SU-DHL-6 (cell line): Measurements from ENCODE around the gene GAPDH.

Experiments
- H2AFZ ChIP-seq: fragments of 200-600 bp; sonication (generic); 2 replicates; pipeline ENCODE4 v1.6.1; 2014; ENCODE audit warnings: low read depth, mild to moderate bottlenecking, moderate library complexity, mixed read lengths, antibody characterized with exemption, low read length; ENCODE audit not compliant: severe bottlenecking
- H3F3A ChIP-seq: fragments of 200-600 bp; shearing (Covaris generic); 2 replicates; pipeline ENCODE4 v1.6.0; 2016; ENCODE audit warnings: antibody characterized with exemption, mild to moderate bottlenecking; ENCODE audit not compliant: insufficient read depth
- H3K27ac ChIP-seq: fragments of 200-600 bp; sonication (generic); 2 replicates; pipeline ENCODE4 v1.5.1; 2016; ENCODE audit warnings: low read depth, mild to moderate bottlenecking, low read length, moderate library complexity, mixed read lengths
- H3K27me3 ChIP-seq: fragments of 200-600 bp; sonication (generic), shearing (Covaris generic); 2 replicates; pipeline ENCODE4 v1.6.0; 2014; ENCODE audit warnings: mild to moderate bottlenecking, low read length
- H3K36me3 ChIP-seq: fragments of 200-600 bp; sonication (generic); 2 replicates; pipeline ENCODE4 v1.6.1; 2014; ENCODE audit warnings: mild to moderate bottlenecking, low read length, mixed read lengths
- H3K4me2 ChIP-seq: fragments of 300-600, 200-600 bp; shearing (Covaris generic), sonication (generic); 2 replicates; pipeline ENCODE4 v1.6.0; 2014; ENCODE audit warnings: low read length, low read depth, mild to moderate bottlenecking; ENCODE audit not compliant: poor library complexity, severe bottlenecking
- H3K4me3 ChIP-seq: fragments of 200-600 bp; sonication (generic); 2 replicates; pipeline ENCODE4 v1.5.1; 2014; ENCODE audit warnings: antibody characterized with exemption, low read length, mild to moderate bottlenecking, mixed read lengths; ENCODE audit not compliant: insufficient read depth, poor library complexity, severe bottlenecking
- H3K79me2 ChIP-seq: fragments of 200-600 bp; sonication (generic); 2 replicates; pipeline ENCODE4 v1.6.1; 2014; ENCODE audit warnings: mild to moderate bottlenecking, low read length, moderate library complexity; ENCODE audit not compliant: insufficient read depth
- H3K9ac ChIP-seq: fragments of 200-600 bp; sonication (generic); 2 replicates; pipeline ENCODE4 v1.7.0; 2014; ENCODE audit warnings: mild to moderate bottlenecking, low read length
- H3K9me2 ChIP-seq: fragments of 200-600 bp; sonication (generic); replicated peaks from 2 replicates; pipeline ENCODE4 v1.6.1; 2014; ENCODE audit warnings: low read length; ENCODE audit not compliant: insufficient read depth
- H3K9me3 ChIP-seq: fragments of 200-600 bp; sonication (generic); 2 replicates; pipeline ENCODE4 v1.6.1; 2014; ENCODE audit warnings: low read length, mixed read lengths; ENCODE audit not compliant: insufficient read depth
- H4K20me1 ChIP-seq: fragments of 200-600 bp; sonication (generic); 2 replicates; pipeline ENCODE4 v1.6.1; 2014; ENCODE audit warnings: low read depth, mild to moderate bottlenecking, antibody characterized with exemption, low read length, moderate library complexity, mixed read lengths
- EZH2phosphoT487 ChIP-seq: fragments of 200-600 bp; sonication (generic), shearing (Covaris generic); conservative IDR thresholded peaks from 2 replicates; pipeline ENCODE4 v1.6.1; 2018; ENCODE audit warnings: mild to moderate bottlenecking, antibody characterized with exemption, low read length, moderate library complexity, mixed read lengths
- TF ChIP-seq, protein P1 (sequence below): fragments of 200-600 bp; sonication (generic); IDR thresholded peaks from one replicate; pipeline ENCODE4 v1.5.1; 2017; ENCODE audit warnings: antibody characterized with exemption, mild to moderate bottlenecking, low read length, moderate library complexity; ENCODE audit not compliant: insufficient read depth, poor library complexity, severe bottlenecking

GAPDH gene

DNA sequence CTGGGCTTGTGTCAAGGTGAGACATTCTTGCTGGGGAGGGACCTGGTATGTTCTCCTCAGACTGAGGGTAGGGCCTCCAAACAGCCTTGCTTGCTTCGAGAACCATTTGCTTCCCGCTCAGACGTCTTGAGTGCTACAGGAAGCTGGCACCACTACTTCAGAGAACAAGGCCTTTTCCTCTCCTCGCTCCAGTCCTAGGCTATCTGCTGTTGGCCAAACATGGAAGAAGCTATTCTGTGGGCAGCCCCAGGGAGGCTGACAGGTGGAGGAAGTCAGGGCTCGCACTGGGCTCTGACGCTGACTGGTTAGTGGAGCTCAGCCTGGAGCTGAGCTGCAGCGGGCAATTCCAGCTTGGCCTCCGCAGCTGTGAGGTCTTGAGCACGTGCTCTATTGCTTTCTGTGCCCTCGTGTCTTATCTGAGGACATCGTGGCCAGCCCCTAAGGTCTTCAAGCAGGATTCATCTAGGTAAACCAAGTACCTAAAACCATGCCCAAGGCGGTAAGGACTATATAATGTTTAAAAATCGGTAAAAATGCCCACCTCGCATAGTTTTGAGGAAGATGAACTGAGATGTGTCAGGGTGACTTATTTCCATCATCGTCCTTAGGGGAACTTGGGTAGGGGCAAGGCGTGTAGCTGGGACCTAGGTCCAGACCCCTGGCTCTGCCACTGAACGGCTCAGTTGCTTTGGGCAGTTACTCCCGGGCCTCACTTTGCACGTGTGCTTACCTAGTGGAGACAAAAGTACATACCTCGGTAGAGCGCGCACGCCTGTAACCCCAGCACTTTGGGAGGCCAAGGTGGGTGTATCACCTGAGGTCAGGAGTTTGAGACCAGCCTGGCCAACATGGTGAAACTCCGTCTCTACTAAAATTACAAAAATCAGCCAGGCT lies 4.3 kb downstream of the GAPDH start:
- H3F3A ChIP-seq = peaks cover 63% of the 10 kb centered on the region
- H3K27me3 ChIP-seq = no peaks in the 10 kb centered on the region
- H3K9ac ChIP-seq = no peak overlapping the region
- peak overlapping the region; percentile 93 for H3K27ac ChIP-seq
- H3K79me2 ChIP-seq = peaks cover 24% of the 10 kb centered on the region
- TF ChIP-seq, protein P1, sequence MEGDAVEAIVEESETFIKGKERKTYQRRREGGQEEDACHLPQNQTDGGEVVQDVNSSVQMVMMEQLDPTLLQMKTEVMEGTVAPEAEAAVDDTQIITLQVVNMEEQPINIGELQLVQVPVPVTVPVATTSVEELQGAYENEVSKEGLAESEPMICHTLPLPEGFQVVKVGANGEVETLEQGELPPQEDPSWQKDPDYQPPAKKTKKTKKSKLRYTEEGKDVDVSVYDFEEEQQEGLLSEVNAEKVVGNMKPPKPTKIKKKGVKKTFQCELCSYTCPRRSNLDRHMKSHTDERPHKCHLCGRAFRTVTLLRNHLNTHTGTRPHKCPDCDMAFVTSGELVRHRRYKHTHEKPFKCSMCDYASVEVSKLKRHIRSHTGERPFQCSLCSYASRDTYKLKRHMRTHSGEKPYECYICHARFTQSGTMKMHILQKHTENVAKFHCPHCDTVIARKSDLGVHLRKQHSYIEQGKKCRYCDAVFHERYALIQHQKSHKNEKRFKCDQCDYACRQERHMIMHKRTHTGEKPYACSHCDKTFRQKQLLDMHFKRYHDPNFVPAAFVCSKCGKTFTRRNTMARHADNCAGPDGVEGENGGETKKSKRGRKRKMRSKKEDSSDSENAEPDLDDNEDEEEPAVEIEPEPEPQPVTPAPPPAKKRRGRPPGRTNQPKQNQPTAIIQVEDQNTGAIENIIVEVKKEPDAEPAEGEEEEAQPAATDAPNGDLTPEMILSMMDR = no peak
- H3K9me2 ChIP-seq = no peaks in the 10 kb centered on the region
- no peak overlapping the region for H2AFZ ChIP-seq
- H3K4me3 ChIP-seq = no peak overlapping the region
- peaks cover 28% of the 10 kb centered on the region for H3K36me3 ChIP-seq
- H4K20me1 ChIP-seq = peaks cover 9% of the 10 kb centered on the region
- peak overlapping the region; percentile 14 for H3K4me2 ChIP-seq
- H3K9me3 ChIP-seq = no peaks in the 10 kb centered on the region

GRCh38 chr12:6539314-6539682 lies 5.0 kb downstream of the GAPDH start:
- Histone ChIP-seq H2AFZ (no peak overlapping the region), H3K9me2 (no peaks in the 10 kb centered on the region), H3K9me3 (no peaks in the 10 kb centered on the region), H3K79me2 (peaks cover 24% of the 10 kb centered on the region), H3F3A (peaks cover 63% of the 10 kb centered on the region), H3K27me3 (no peaks in the 10 kb centered on the region), H4K20me1 (peaks cover 9% of the 10 kb centered on the region), H3K36me3 (peaks cover 28% of the 10 kb centered on the region), H3K27ac (peak overlapping the region; percentile 93; the same call in 1 of the 2 replicates), H3K4me2 (no peak overlapping the region), H3K9ac (no peak overlapping the region), H3K4me3 (no peak overlapping the region)
- no peak for TF ChIP-seq EZH2phosphoT487
- TF ChIP-seq, protein P1 = no peak

GRCh38 chr12:6539707-6540134 lies 5.4 kb downstream of the GAPDH start:
- Histone ChIP-seq H3K9me2 (no peaks in the 10 kb centered on the region), H3K4me3 (no peak overlapping the region), H3K9me3 (no peaks in the 10 kb centered on the region), H3K27me3 (no peaks in the 10 kb centered on the region), H3K27ac (peak overlapping the region; percentile 93; the same call in 1 of the 2 replicates), H3K36me3 (peaks cover 25% of the 10 kb centered on the region), H4K20me1 (peaks cover 9% of the 10 kb centered on the region), H3F3A (peaks cover 61% of the 10 kb centered on the region), H3K79me2 (peaks cover 20% of the 10 kb centered on the region), H3K9ac (no peak overlapping the region), H3K4me2 (no peak overlapping the region), H2AFZ (no peak overlapping the region)
- TF ChIP-seq, protein P1 = no peak
- TF ChIP-seq EZH2phosphoT487 = no peak
